ENCODE data around the gene SEMA4A. TPM values are rescaled to one million over a fixed set of nuclear protein-coding genes. Genes with fewer than 3 reads are reported as not detected.

SEMA4A gene
- total RNA-seq, 1 experiment from 2014 or later: 1.8 TPM

DNA sequence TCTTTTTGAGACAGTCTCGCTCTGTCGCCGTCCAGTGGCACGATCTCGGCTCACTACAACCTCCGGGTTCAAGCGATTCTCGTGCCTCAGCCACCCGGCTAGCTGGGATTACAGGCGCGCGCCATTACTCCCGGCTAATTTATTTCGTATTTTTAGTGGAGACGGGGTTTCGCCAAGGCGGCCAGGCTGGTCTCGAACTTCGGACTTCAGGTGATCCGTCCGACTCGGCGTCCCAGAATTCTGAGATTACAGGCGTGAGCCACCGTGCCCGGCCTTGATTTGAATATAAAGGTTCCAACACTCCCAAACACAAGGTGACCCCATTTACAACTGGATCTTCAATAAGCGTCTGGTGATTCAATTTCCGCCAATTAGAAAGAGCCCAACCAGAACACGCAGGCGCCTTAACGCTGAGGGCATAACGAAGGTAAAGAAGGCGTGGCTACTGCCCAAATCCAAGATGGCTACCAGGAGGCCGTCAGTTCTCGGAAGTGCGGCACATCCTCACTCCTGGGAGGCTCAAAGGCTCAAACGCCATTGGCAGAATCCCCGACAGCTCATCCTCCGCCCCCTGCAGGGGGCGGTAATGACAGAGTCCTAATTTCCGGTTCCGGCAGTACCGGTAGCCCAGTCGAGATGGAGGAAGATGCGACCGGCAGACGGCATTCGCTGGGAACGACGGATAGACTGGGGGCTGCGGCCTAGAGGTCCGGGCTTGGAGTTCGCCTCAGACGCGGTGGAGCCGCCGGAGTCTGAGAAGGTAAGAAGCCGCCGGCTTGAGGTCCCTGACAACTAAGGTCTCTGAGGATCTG is 40.3 kb downstream of the SEMA4A start, which contains the start of gene SLC25A44:
TSS of gene SLC25A44 (plus strand) at position 617 of the 812 bp plus-strand sequence. CDS start 5,744 bp downstream, outside the sequence.
- H3K4me3 ChIP-seq: peak within 1 kb of the TSS; percentile 64
- peak; percentile 98 for DNase-seq (ENCODE audit: low read depth in 1 of 2, low spot score in 2 of 2)

DNA sequence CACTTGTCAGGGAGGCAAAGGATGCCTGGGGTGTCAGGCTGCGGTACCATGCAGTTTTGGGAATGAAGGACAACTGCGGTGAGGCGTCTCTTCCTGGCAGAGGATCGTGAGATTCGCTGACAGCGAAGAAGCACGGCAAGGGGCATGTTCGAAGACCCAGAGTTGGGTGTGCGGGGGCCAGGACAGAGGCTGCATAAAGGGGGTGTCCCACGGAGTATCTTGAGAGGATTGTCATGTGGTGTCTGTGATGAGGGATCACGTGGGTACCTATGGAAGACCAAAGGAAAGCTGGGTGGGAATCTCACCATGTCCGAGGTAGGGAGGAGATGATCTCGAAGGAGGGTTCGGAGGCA is 40.9 kb downstream of the SEMA4A start:
- no peaks in the 10 kb centered on the region for H3K9me3 ChIP-seq (replicated peaks)
- no peak overlapping the region for H3K27ac ChIP-seq
- H3K27me3 ChIP-seq (replicated peaks): no peaks in the 10 kb centered on the region
- peaks cover 7% of the 10 kb centered on the region for H3K4me1 ChIP-seq (replicated peaks)
- peaks cover 17% of the 10 kb centered on the region for H3K36me3 ChIP-seq
- peak overlapping the region; percentile 64 for H3K4me3 ChIP-seq
- no peak for DNase-seq (ENCODE audit: low read depth in 1 of 2, low spot score in 2 of 2)

More for the DNA sequence above, 40.3 kb downstream of the SEMA4A start, which contains the start of gene SLC25A44:
- peaks cover 14% of the 10 kb centered on the region for H3K36me3 ChIP-seq
- no peaks in the 10 kb centered on the region for H3K27me3 ChIP-seq (replicated peaks)
- peak within 1 kb of the TSS; percentile 87 for H3K27ac ChIP-seq
- H3K4me1 ChIP-seq (replicated peaks): peaks cover 7% of the 10 kb centered on the region
- H3K9me3 ChIP-seq (replicated peaks): no peaks in the 10 kb centered on the region

- Histone ChIP-seq H3K27me3 (replicated peaks) (no peaks in the 10 kb centered on the region), H3K9me3 (replicated peaks) (no peaks in the 10 kb centered on the region), H3K27ac (no peak overlapping the region), H3K4me3 (no peak overlapping the region), H3K4me1 (replicated peaks) (peaks cover 7% of the 10 kb centered on the region), H3K36me3 (peaks cover 28% of the 10 kb centered on the region)
- DNase-seq (ENCODE audit: low read depth in 1 of 2, low spot score in 2 of 2): no peak
Measured at GRCh38 chr1:156195853-156196252, 42.5 kb downstream of the SEMA4A start.

GRCh38 chr1:156196445-156196844 is 43.1 kb downstream of the SEMA4A start:
- no peaks in the 10 kb centered on the region for H3K27me3 ChIP-seq (replicated peaks)
- peaks cover 34% of the 10 kb centered on the region for H3K36me3 ChIP-seq
- H3K4me1 ChIP-seq (replicated peaks): peaks cover 7% of the 10 kb centered on the region
- DNase-seq (ENCODE audit: low read depth in 1 of 2, low spot score in 2 of 2): no peak
- H3K27ac ChIP-seq: no peak overlapping the region
- H3K9me3 ChIP-seq (replicated peaks): no peaks in the 10 kb centered on the region
- H3K4me3 ChIP-seq: no peak overlapping the region

GRCh38 chr1:156198831-156199349 is 45.5 kb downstream of the SEMA4A start:
- DNase-seq (ENCODE audit: low read depth in 1 of 2, low spot score in 2 of 2): no peak
- H3K4me1 ChIP-seq (replicated peaks): peaks cover 13% of the 10 kb centered on the region
- peaks cover 53% of the 10 kb centered on the region for H3K36me3 ChIP-seq
- H3K27me3 ChIP-seq (replicated peaks): no peaks in the 10 kb centered on the region
- H3K27ac ChIP-seq: no peak overlapping the region
- no peaks in the 10 kb centered on the region for H3K9me3 ChIP-seq (replicated peaks)
- no peak overlapping the region for H3K4me3 ChIP-seq

DNA sequence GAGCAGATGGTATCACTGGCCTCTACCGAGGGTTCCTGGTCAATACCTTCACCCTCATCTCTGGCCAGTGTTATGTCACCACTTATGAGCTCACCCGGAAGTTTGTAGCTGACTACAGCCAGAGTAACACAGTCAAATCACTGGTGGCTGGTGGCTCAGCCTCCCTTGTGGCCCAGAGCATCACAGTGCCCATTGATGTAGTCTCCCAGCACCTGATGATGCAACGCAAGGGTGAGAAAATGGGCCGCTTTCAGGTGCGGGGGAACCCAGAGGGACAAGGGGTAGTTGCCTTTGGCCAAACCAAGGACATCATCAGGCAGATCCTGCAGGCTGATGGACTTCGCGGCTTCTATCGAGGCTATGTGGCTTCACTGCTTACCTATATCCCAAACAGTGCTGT is 46.7 kb downstream of the SEMA4A start:
- peaks cover 9% of the 10 kb centered on the region for H3K4me1 ChIP-seq (replicated peaks)
- peaks cover 63% of the 10 kb centered on the region for H3K36me3 ChIP-seq
- H3K9me3 ChIP-seq (replicated peaks): no peaks in the 10 kb centered on the region
- H3K27ac ChIP-seq: no peak overlapping the region
- no peak overlapping the region for H3K4me3 ChIP-seq
- DNase-seq (ENCODE audit: low read depth in 1 of 2, low spot score in 2 of 2): no peak
- no peaks in the 10 kb centered on the region for H3K27me3 ChIP-seq (replicated peaks)

GRCh38 chr1:156203331-156203730 is 49.9 kb downstream of the SEMA4A start:
- DNase-seq (ENCODE audit: low read depth in 1 of 2, low spot score in 2 of 2): no peak
- peaks cover 74% of the 10 kb centered on the region for H3K36me3 ChIP-seq
- H3K27me3 ChIP-seq (replicated peaks): no peaks in the 10 kb centered on the region
- no peaks in the 10 kb centered on the region for H3K9me3 ChIP-seq (replicated peaks)
- H3K4me1 ChIP-seq (replicated peaks): peaks cover 9% of the 10 kb centered on the region
- H3K27ac ChIP-seq: 0 out of 2 replicates have a peak overlapping the region, but pooled peaks have one; percentile 29
- no peak overlapping the region for H3K4me3 ChIP-seq

DNA sequence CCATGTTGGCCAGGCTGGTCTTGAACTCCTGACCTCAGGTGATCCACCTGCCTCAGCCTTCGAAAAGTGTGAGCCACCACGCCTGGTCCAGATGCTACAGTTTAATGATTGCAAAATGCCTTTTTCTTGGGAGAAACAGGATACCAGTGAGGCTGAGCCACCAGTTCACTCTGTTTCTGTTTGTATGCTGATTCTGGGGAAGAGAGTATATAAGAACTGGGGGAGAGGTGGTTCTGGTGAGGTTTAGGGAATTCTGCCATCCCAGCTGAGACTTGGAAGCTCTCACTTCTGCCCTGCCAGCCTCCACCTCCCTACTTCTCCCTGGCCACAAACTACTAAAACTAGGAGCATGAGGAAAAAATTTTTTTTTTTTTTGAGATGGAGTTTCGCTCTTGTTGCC is 51.3 kb downstream of the SEMA4A start:
- Histone ChIP-seq H3K4me1 (replicated peaks) (peaks cover 9% of the 10 kb centered on the region), H3K9me3 (replicated peaks) (no peaks in the 10 kb centered on the region), H3K27ac (no peak overlapping the region), H3K27me3 (replicated peaks) (no peaks in the 10 kb centered on the region), H3K36me3 (peaks cover 78% of the 10 kb centered on the region), H3K4me3 (no peak overlapping the region)
- no peak for DNase-seq (ENCODE audit: low read depth in 1 of 2, low spot score in 2 of 2)

DNA sequence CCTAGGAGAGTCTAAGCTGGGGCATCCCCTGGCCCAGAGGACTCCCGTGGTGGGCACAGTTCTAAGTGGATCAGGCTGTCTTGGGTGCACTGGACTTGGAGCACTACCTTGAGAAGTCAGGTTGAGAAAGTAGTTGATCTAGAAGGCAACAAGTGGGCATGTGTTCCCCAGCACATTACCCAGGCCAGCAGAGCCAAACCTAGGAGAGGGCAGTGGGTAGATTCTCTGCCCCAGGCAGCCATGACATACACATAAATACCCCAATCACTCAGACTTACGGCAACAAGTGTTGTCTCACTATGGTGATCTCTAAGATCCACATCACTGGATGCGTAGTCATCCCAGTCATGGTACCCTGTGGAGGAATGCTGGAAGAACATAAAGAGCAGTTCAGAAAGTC is 57.9 kb downstream of the SEMA4A start:
- H3K4me3 ChIP-seq: no peak overlapping the region
- peaks cover 72% of the 10 kb centered on the region for H3K36me3 ChIP-seq
- H3K9me3 ChIP-seq (replicated peaks): no peaks in the 10 kb centered on the region
- DNase-seq (ENCODE audit: low read depth in 1 of 2, low spot score in 2 of 2): no peak
- H3K27ac ChIP-seq: no peak overlapping the region
- no peaks in the 10 kb centered on the region for H3K27me3 ChIP-seq (replicated peaks)
- H3K4me1 ChIP-seq (replicated peaks): peaks cover 15% of the 10 kb centered on the region

GRCh38 chr1:156212130-156212529 is 58.7 kb downstream of the SEMA4A start:
- DNase-seq (ENCODE audit: low read depth in 1 of 2, low spot score in 2 of 2): no peak
- H3K36me3 ChIP-seq: peaks cover 65% of the 10 kb centered on the region
- peak overlapping the region; percentile 95 for H3K27ac ChIP-seq
- H3K27me3 ChIP-seq (replicated peaks): no peaks in the 10 kb centered on the region
- no peaks in the 10 kb centered on the region for H3K9me3 ChIP-seq (replicated peaks)
- peak overlapping the region; percentile 76 for H3K4me3 ChIP-seq
- H3K4me1 ChIP-seq (replicated peaks): peaks cover 15% of the 10 kb centered on the region

DNA sequence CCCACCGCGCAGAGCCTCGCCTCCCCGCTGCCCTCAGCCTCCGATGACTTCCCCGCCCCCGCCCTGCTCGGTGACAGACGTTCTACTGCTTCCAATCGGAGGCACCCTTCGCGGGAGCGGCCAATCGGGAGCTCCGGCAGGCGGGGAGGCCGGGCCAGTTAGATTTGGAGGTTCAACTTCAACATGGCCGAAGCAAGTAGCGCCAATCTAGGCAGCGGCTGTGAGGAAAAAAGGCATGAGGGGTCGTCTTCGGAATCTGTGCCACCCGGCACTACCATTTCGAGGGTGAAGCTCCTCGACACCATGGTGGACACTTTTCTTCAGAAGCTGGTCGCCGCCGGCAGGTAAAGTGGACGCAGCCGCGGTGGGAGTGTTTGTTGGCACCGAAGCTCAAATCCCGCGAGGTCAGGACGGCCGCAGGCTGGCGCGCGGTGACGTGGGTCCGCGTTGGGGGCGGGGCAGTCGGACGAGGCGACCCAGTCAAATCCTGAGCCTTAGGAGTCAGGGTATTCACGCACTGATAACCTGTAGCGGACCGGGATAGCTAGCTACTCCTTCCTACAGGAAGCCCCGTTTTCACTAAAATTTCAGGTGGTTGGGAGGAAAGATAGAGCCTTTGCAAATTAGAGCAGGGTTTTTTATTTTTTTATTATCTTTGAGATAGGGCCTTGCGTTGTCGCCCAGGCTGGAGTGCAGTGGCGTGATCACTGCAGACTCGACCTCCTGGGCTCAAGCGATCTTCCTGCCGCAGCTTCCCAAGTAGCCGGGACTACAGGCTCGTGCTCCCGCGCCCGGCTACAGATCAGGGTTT is 59.7 kb downstream of the SEMA4A start, which contains the start of gene PMF1:
TSS of gene PMF1 (plus strand) at position 175 of the 811 bp plus-strand sequence. CDS start at position 184, 9 bp downstream.
- peaks cover 15% of the 10 kb centered on the region for H3K4me1 ChIP-seq (replicated peaks)
- no peaks in the 10 kb centered on the region for H3K9me3 ChIP-seq (replicated peaks)
- DNase-seq (ENCODE audit: low read depth in 1 of 2, low spot score in 2 of 2): peak; percentile 97 to 99
- no peaks in the 10 kb centered on the region for H3K27me3 ChIP-seq (replicated peaks)
- peaks cover 56% of the 10 kb centered on the region for H3K36me3 ChIP-seq
- H3K27ac ChIP-seq: peak within 1 kb of the TSS; percentile 95
- H3K4me3 ChIP-seq: peak within 1 kb of the TSS; percentile 76

DNA sequence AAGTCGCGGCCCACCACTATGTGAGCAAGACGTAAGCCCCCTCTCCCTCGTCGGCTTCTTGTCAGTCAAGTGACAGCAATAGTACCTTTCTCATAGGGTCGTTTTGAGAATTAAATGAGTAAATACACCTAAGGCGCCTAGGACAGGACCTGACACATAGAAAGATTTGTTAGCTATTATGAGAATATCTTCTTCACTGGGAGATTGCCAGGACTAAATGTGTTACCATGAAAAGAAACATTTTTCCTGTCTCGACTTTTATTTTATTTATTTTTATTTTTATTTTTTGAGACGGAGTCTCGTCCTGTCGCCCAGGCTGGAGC is 60.2 kb downstream of the SEMA4A start:
- Histone ChIP-seq H3K4me3 (peak overlapping the region; percentile 76), H3K9me3 (replicated peaks) (no peaks in the 10 kb centered on the region), H3K36me3 (peaks cover 52% of the 10 kb centered on the region), H3K27ac (peak overlapping the region; percentile 95), H3K4me1 (replicated peaks) (peaks cover 15% of the 10 kb centered on the region), H3K27me3 (replicated peaks) (no peaks in the 10 kb centered on the region)
- DNase-seq (ENCODE audit: low read depth in 1 of 2, low spot score in 2 of 2): no peak

DNA sequence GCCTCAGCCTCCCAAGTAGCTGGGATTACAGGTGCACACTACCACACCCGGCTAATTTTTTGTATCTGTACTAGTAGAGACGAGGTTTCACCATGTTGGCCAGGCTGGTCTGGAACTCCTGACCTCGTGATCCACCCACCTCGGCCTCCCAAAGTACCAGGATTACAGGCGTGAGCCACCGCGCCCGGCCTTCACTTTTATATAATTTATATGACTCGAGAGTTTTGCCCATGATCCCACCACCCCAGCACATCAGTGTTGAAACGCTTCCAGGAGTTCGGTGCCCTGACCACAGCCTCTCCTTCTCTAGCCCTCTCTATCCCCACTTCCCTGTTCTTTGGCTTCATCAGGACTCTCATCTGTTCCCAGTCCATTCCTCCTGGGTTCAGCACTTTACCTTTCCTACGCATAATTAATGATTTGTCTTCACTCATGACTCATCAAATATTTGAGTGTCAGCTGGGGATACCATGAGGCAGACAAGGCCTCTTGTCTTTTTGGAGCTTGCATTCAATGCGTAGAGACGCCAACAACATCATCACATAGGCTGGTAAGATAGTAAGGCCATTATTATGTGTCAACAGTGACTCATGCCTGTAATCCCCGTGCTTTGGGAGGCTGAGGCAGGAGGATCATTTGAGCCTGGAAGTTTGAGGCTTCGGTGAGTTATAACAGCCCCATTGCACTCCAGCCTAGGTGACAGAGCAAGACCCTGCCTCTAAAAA is 60.8 kb downstream of the SEMA4A start:
- Histone ChIP-seq H3K27me3 (replicated peaks) (no peaks in the 10 kb centered on the region), H3K27ac (peak overlapping the region; percentile 95; the same call in 1 of the 2 replicates), H3K9me3 (replicated peaks) (no peaks in the 10 kb centered on the region), H3K4me1 (replicated peaks) (peaks cover 15% of the 10 kb centered on the region), H3K4me3 (peak overlapping the region; percentile 76), H3K36me3 (peaks cover 47% of the 10 kb centered on the region)
- no peak for DNase-seq (ENCODE audit: low read depth in 1 of 2, low spot score in 2 of 2)

All from SJSA1 (cell line).